SK-N-MC (cell line): ENCODE results near the gene TAS2R1.

ENCODE experiments used
- EZH2 ChIP-seq: fragments of 200-600 bp; sonication (generic); IDR thresholded peaks from one replicate; pipeline ENCODE4 v1.6.1; 2017; ENCODE audit warnings: antibody characterized with exemption
- FOXP2 ChIP-seq: optimal IDR thresholded peaks from 2 replicates; pipeline ENCODE3; 2011; ENCODE audit warnings: mild to moderate bottlenecking, moderate library complexity; ENCODE audit not compliant: insufficient read depth; ENCODE audit errors: extremely low read length, control extremely low read depth
- POLR2AphosphoS5 ChIP-seq: IDR thresholded peaks from 2 replicates; pipeline ENCODE4 v1.6.1; 2012; ENCODE audit warnings: mild to moderate bottlenecking, low read depth, low read length, borderline replicate concordance

DNA sequence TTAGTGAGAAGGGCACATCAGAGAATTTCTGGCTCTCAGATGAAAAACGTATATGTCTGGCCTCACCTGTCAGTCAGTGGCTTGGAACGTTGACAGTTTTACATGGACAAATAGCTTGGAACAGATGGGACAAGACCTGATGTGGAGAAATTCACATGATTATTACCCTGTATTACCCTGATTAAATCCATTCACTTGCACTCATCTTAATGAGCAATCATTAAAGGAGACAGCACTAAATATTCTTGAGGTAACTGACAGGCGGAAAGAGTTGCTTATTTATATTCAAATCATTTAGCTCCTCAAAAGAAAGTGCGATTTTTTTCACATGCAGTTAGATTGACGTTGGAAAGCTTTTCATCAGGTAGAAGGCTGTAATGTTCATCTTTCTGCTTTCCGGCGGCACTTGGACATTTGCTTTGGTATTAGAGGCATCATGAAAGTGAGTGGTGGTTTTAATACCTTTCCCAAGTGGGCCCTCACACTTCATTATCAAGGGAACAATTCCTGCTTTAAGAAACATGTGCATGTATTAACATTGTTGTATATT, 11.7 kb upstream of the TAS2R1 start:
- TF ChIP-seq EZH2 (no peak), POLR2AphosphoS5 (no peak), FOXP2 (no peak)
